Embryonic facial prominence (tissue), 1 donor: Measurements from ENCODE around the gene SIRPB1.
"Not testable (repeated sequence)": the region's sequence is repeated elsewhere in the genome, so short reads cannot be mapped to it uniquely, and the experiment has no call there.

Source experiments
- DNase-seq: peaks from one replicate; pipeline ENCODE4 v3.0.0-alpha.2; 2016; ENCODE audit errors: extremely low spot score

SIRPB1 gene

DNA sequence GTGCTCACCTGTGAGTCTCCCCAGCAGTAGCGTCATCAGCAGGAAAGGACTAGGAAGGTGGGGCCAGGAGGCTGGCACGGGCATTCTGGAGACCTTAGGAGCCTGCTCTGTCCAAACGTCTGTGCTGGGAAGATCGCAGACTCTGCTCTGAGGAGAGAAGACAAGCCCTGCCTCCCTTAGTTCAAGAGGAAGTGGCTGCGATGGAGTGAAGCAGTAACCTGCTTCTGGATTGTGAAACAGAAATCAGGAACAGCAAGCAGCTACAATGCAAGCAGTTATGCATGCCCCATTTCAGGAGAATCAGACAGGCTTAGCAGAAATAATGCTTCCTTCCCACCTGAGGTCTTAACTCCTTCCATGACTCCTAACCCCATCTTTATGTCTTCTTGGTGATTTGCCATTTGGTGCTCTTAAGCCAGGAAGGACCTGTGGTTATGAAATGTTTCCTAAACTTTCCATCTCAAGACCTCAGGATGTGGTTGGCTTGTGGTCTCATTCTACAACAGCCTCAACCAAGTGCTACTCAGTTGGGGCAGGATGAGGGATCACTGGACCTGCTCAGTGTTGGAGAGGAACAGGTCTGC lies at the start of gene SIRPB1:
Gene SIRPB1 (minus strand): TSS at position 149 of the 584 bp plus-strand sequence. CDS start 65 bp downstream, at position 84.
- DNase-seq = no peak

GRCh38 chr20:1669304-1669703 lies 49.5 kb upstream of the SIRPB1 start:
- no peak for DNase-seq

DNA sequence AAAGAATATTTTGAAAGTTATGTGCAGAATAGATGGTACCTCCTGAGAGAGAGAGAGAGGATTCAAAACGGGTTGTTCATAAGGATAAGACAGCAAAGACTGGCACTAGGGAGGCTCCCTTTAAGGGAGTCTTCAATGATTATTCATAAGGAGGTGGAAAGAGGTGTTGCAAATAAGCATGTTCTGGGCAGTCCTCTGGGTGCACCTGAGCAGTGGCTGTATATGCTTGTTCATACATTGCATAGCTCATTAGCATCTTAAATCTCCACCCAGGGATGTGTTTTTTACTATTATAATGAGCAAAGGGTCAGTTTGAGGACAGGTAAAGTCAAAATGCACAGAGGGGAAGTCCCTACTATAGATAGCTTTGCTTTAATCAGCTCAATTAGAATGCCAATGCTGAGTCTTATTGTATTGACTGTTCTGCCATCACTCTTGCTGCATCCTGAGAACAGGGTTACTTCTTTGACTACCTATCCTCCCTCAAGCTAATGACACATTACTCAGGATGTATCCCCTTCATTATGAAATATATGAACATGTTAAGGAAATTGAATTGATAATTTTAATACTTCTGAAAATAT lies 47.8 kb upstream of the SIRPB1 start:
- no peak for DNase-seq

- no peak for DNase-seq
These were observed 47.0 kb upstream of the SIRPB1 start for GRCh38 chr20:1666802-1667201.

GRCh38 chr20:1665345-1665744 lies 45.5 kb upstream of the SIRPB1 start:
- no peak for DNase-seq

DNA sequence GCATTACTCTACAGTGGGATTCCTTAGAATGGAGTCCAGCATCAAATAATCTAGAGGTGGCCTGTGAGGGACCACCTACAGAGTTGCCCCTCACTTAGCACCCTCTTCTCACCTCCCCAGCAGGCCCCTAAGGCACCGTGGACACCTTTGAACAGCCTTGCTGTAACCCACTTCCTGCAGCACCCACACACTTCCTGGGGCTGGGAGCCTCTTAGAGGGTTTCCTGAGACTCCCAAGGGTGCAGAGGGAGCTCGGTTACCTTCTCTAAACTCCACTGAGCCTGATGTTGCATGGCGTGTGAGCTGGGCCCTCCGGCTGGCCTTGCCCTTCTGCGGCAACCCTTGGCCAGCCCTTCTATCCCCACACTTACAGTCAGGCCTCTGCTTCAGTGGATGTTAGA lies 45.1 kb upstream of the SIRPB1 start:
- no peak for DNase-seq

DNA sequence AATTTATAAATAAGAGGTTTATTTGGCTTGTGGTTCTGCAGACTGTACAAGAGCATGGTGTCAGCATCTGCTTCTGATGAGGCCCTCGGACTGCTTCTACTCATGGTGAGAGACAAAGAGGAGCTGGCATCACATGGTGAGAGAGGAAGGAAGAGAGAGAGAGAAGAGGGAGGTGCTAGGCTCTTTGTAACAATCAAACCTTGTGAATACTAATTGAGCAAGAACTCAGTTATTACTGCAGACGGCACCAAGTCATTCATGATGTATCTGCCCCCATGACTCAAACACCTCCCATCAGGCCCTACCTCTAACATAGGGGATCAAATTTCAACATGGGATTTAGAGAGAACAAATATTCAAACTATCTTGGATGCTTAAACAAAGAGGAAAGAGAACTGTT lies 44.1 kb upstream of the SIRPB1 start:
- no peak for DNase-seq

DNA sequence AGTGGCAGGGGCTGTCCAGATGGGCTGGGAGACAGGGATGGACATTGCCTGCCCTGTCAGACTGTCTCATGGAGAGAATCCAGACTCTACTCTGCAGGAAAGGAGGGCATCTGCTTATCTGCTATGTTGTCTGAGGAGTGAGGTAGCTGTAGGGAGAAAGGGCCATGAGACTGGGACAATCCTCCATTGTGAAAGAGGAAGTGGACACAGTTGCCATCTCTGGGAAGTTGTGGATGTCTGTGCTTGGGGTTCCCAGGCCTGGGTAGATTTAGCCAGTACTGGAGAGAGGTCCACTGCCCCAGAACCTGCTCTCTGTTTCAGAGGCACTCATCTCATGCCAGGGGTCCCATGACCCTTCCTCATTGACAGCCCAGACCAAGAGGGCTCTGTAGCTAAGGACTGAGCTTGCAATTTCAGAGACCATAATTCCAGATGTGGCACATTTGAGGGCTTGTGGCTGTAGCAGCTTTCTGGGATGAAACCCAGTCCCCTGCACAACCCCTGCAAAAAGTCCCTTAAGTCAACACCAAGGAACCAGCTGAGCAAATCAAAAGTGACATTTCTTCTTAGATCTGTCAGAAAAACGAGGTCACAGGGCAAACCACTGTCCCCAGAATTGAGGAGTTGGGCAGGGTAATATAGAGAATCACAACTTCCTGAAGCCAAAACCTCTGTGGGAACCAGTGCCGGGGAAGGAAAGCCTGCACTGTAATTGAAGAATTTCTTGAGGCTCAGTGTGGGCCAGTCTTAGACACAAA lies 41.9 kb upstream of the SIRPB1 start:
- no peak for DNase-seq

- DNase-seq = no peak
These were observed 40.4 kb upstream of the SIRPB1 start for GRCh38 chr20:1660246-1660645.

GRCh38 chr20:1657556-1658334 lies 37.9 kb upstream of the SIRPB1 start, which contains the start of gene SIRPG:
Gene SIRPG, minus strand, starts transcription at chr20:1657779. Its CDS starts 65 bp downstream, at chr20:1657714.
- no peak for DNase-seq

DNA sequence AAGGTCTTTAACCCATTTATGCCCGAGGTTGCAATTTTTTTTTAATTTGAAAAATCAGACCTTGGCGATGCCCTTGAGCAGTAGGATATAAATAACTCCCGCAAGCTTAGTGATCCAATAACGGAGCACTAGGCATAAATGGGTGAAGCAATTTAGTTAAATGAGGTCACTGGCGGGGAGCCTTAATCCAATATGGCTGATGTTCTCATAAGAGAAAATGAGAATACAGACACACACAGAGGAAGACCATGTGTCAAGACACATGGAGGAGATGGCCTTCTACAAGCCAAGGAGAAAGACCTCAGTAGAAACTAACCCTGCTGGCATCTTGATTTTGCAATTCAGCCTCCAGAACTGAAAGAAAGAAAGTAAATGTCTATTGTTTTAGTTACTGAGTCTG lies 37.0 kb upstream of the SIRPB1 start:
- no peak for DNase-seq

DNA sequence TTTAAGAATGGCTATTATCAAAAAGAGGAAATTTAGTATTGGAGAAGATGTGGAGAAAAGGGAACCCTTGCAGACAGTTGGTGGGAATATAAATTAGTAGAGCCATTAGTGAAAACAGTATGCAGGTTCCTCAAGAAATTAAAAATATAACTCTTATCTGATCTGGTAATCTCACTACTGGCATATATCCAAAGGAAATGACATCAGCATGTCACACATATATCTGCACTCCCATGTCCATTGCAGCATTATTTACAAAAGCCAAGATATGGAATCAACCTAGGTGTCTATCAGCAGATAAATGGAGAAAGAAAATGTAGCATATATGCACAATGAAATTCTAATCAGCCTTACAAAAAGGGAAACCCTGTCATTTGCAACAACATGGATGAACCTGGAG lies 35.2 kb upstream of the SIRPB1 start:
- DNase-seq = no peak

DNA sequence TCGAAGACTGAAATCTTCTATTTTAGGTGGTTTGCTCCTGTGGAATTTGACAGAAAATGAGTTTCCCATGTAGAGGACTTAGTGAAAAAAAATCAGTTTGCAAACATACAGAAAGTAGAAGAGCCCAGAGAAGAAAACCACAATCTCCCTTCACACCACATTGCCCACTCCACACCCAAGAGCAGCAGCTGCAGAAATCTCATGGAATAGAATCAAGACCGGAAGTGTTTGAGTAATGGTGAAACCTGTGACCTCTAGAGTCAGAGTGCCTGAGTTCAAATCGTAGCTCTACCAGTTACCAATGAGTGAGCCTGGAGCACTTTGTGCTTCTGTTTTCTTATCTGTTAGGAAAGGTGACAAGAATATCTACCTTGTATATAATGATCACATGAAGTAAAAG lies 33.2 kb upstream of the SIRPB1 start:
- DNase-seq = no peak

GRCh38 chr20:1652104-1652503 lies 32.3 kb upstream of the SIRPB1 start:
- DNase-seq = no peak

- no peak for DNase-seq
These were observed 31.7 kb upstream of the SIRPB1 start for GRCh38 chr20:1651268-1652058.

GRCh38 chr20:1648101-1648500 lies 28.3 kb upstream of the SIRPB1 start:
- DNase-seq = no peak

DNA sequence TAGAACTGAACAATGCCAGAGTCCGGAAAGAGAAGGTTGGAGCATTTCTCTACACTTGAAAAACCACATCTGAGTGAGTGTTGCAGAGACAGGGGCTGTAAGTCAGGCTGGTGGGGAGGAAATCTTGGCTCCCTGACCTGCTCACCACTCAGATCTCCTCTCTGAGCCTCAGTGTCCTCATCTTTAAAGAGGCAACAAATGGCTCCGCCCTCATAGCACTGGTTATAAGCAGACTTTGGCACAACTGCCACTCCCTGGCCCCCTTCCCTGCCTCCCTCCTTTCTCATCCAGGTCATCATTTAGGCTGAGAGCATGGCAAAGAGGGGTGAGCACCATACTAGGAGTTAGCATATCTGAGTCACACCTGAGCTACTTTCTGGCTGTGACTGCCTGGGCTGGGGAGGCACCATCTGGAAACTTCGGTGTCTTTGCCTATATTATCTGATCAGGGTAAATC lies 27.2 kb upstream of the SIRPB1 start:
- DNase-seq = no peak

DNA sequence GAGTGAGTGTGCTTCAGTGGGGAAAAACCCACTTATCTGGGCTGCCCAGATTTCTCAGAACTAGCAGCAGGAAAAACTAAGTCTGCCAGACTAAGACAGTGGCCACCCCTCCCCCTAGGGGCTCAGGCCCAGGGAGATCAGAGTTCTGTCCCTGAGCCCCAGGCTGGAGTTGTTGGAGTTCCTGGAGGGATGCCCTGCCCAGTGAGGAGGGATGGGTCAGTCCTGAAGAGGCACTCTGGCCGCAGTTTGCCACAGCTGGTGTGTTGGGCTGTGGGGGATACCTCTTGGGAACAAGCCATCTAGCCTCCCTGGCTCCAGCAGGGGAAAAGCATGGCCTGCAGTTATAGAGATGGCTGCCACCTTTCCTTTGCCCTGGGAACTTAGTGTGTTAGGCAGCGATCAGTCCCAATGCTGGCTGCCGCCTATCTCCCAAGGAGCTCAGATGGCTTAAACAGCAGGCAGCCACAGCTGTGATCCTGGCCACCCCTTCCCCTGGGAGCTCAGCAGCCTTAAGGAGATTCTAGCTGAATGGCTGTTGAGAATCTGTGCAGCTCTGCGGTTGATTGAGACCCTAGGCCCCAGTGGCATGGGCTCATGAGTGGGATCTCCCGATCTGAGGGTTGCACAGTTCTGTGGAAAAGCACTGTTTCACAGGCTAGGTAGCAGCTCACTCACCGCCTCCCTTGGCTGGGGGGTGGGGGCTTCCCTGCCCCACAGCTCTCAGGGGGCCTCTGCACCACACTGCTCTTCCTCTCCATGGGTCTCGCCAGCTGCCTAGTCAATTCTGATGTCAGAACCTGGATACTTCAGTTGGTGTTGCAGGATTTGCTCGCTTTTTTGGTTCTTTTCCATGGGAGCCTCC lies 24.5 kb upstream of the SIRPB1 start:
- no peak for DNase-seq

GRCh38 chr20:1638643-1639042 lies 18.8 kb upstream of the SIRPB1 start:
- not testable (repeated sequence) for DNase-seq

GRCh38 chr20:1637755-1638154 lies 17.9 kb upstream of the SIRPB1 start:
- DNase-seq = no peak
